GM19043 (cell line): ENCODE results near the gene GRSF1.

ENCODE experiments used
- ATAC-seq: cut with Tn5 transposase; IDR thresholded peaks from one replicate; pipeline ENCODE4 v1.9.1; 2021; ENCODE audit warnings: low read depth; ENCODE audit not compliant: unreplicated experiment

The GRSF1 gene

DNA sequence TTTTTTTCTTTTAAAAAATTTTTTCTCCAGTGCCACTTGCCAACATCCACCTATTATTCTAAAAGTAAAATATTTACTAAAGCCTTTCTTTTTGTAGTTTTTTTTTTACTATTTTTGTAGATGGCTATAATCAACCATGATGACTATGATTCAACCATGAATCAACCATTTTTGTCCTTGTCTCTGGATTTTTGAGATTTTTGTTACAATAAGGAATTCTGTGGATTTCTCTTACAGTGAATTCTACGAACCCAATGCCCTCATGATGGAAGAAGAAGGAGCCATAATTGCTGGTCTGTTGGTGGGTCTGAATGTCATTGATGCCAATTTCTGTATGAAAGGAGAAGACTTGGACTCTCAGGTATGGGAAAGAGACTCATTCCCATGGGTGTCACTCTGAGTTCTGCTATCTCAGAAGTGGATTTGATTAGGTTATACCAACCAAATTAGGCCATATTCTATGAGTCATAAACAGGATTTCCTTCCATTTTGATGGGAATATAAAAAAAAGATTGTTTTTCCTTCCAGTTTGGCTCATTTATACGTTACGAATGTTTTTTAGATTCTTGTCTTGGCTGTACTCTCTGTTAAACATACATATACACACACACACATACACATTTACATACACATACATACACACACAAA, 71.3 kb downstream of the GRSF1 start:
- no peak for ATAC-seq
